ENCODE data around the gene RNASE11.
"Not testable (repeated sequence)": the region's sequence is repeated elsewhere in the genome, so short reads cannot be mapped to it uniquely, and the experiment has no call there.

The RNASE11 gene

DNA sequence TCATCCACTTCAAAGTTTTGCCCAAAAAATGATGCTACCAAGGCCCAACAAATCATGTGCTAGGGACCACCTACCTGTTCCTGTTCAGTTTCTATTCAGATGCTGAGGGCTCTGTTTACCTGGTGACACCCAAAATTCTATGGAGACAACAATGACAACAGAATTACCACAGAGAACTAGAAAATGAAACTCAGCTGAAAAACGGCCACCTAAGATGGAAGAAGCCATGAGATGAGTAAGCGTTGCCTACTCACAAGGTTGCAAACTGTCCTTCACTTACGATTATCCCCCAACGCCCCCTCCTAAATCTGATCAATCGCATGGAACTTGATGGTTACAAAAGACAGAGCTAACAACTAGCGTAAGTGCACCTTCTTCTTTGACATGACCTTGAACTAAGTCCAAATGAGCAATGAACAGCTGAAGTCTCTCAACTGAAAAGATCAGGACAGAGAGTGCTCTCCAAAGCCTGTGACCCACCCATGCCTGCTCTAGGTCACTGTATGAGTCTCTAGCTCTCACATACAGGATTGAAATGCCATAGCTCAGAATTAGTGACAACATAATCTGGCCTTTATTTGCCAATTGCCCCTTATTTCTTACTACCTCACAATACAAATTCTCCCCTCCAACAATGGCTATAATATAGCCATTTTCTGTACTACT lies at the start of gene RNASE11:
Gene RNASE11 (minus strand): TSS at position 513 of the 666 bp plus-strand sequence.
- DNase-seq (ENCODE audit: low read depth), result no peak

DNA sequence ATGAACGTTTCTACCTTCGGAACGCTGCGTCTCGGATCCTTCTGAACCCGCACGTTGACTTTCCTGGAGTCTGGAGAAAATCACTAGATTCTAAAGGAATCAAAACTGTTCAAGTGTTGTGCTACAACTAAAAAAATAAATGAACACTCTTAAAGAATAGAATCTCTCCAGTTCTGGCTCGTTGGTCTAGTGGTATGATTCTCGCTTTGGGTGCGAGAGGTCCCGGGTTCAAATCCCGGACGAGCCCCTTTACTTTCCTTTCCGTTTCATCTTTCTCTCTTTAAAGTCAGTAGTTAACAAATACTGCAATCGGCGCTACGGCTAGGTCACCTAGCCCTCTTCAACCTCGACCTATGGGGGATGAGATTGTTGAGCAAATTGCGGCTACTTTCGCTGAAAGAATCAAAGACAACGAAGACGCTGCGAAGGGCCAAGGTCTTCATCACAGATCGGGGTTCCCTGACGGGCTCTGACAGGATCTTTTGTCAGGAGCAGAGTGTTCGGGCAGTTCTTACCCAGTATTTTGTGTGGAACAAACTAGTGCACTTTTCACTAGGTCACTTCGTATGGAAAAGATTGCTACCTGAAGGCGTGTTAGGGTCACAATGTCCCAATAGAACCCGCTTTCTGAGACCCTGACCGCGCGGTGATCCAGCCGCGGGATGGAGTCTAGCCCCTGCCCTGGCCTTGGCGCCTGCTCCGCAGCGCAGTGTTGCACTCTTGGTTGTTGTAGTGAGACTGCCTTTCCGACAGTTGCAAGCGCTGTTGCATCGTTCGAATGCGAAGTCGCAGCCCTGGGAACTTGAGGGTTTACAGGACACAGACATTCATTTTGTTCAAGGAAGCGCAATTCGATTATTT lies 45.3 kb upstream of the RNASE11 start:
- peak; percentile 63 for DNase-seq (ENCODE audit: low read depth)

DNA sequence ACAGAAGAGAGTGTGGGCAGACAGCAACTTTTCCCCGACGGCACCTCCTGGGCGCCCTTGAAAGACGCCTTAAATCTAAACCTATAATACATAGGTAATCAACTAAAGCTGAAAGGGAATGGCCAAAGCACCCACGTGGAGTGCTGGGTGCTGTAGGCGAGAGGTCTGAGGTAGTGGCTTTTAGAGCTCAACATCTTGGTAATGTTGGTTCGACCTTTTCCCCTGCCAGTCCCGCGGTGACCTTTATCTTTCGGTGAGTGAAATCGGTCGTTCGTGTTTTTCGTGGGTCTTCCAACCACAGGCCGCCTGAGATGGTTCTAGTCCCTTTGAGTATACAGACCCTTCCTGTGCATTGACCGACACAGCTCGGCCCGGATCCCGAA lies 44.6 kb upstream of the RNASE11 start:
- DNase-seq (ENCODE audit: low read depth), result no peak

DNA sequence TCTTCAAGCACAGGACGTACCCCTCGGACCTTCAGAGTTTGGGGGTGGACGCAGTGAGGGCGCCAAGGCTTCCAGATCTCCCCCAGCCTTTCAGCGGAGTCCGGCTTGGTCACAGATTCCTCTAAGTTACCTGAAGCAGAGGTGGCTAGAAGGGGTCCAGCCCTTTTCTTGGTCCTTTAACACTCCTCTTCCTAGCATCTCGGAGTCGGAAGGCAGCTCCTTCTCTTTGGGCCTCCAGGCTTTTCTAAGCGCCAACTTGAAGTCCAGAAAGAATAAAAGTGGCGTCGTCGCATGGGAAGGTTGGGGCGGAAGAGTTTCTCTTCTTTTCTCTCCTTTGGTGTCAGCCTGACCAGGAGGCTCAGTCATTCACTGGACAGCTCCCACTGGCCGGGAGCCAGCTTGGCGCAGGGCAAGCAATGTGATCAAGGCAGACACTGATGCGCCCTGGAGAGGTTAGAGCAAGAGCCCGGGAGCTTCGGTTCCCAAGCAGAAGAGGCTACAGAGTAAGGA lies 44.1 kb upstream of the RNASE11 start:
- DNase-seq (ENCODE audit: low read depth), result no peak

DNA sequence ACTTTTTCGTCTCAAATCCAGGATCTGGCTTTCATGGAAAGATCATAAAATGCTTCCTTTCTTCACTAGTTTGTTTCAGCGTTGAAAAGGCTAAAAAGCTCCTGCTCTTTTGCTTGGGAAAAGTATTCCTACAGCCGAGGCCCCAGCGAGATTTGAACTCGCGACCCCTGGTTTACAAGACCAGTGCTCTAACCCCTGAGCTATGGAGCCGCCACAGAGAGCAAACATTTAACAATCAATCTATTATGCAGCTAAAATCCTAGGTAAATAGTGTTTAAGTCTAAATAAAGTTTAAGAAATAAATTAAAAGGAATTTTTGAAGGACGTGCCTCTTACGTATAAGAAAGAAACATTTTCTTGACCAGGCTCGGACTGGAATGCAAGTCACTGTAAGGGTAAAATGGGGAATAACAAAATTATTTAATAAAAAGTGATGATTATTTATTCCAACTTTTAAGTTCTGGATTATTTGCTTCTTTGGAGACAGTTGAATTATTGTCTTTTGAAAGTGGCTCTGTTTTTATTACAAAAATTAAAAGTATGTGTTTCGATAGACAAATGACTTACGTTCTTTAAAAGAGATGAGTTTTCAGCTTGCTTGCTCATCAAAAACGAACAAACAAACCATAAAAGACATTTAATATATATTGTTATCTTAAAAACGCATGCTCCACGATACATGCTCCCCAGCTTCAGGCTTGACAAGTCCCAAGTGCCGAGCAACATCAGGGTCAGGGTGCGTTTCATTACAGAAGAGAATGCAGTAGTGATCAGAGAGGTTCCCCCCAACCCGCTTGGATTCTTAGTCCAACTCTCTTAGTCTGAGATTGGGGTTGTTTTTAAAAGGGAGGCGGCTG lies 43.5 kb upstream of the RNASE11 start:
- DNase-seq (ENCODE audit: low read depth), result no peak

DNA sequence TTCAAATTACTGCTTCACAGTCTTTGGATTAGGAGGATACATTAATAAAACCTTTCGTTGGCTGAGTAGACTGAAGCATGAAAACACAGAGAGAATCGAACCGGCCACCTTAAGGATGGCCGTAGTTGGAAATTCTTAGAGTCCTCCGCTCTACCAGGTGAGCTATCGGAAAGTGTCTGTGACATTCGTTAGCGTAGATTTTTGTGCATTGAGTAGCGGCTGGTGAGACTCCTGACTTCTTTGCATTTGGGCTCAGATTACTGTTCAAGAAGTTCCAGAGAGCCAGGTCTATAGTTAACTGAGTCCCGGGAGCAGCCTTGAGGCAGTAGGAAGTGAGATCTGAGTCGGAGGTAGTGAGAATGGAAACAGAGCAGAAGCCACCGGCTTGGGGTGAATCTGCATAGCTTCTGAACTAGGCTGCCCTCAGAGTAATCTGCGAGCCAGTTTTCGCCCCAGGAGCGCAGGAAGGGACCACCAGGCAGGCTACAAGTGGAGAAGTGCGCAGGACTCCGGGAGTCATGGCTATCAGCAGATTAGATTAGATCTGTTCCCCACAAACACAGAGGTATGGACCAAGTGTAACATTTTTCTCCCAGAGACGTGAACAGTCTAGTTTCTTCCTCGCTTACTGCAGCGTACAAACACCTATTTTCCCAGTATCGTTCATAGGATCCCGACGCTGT lies 42.7 kb upstream of the RNASE11 start:
- DNase-seq (ENCODE audit: low read depth), result no peak

DNA sequence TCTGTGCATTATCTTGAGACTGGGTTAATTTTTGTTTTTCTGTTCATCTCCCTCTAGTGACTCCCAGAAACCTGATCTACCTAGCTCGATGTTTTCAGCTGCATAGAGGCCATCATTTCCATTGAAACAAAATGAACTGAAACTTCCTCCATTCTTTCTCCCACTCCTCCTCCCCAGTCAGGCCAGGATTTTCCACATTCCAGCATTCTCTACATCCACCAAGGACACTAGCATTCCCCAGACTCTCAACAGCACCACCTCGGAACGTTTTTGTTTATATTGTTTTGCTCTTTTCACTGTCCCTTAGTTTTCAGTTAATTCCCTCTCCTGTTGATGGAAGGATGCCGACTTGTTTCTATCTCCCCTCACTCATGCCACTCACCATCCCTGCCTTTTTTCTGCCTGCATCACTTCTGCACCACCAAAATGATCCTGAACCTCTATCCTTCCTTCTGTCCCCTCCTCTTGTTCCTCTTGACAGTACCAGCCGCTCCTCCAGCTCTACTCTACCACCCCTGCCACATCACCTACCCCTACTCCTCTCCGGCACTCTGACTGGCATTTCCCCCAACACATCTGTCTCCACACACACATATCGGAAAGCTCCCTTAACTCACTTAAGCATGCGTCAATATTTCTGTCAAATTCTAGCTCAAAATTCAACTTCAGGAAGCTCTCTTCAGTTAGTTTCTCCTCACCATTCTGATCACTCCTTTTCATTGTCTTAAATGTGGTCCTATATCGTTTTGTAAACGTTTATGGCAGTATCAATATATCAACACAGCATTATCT lies 40.5 kb upstream of the RNASE11 start:
- DNase-seq (ENCODE audit: low read depth), result no peak

DNA sequence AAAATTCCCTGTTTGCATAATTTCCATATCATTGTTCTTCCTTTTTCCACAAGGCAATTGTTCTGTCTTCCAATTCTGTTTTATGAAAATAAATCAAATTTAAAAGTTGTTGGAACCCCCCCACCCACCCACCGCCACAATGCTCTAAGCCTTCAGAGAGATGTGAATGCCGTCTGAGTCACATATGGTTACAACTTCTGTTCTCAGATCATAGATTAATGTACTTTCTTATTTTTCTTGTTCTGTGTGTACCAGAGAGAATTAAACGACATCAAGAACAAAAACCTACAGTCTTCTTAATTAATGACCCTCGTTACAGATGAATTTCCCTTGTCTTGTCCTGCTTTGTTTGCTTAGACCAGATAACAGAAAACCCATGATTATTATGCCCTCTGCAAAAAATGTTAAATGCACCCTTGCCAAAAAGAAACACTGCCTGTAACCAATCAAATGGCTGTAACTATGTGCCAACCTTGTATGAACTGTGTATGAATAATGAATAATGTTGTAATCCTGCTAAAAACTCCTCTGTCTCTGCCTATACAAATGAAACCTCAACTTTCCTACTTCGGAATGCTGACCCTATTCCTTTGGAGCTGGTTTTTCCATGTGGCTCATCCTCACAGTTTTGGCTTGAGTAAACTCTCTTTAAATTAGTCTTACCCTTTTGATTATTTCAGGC lies 39.7 kb upstream of the RNASE11 start:
- DNase-seq (ENCODE audit: low read depth), result no peak

DNA sequence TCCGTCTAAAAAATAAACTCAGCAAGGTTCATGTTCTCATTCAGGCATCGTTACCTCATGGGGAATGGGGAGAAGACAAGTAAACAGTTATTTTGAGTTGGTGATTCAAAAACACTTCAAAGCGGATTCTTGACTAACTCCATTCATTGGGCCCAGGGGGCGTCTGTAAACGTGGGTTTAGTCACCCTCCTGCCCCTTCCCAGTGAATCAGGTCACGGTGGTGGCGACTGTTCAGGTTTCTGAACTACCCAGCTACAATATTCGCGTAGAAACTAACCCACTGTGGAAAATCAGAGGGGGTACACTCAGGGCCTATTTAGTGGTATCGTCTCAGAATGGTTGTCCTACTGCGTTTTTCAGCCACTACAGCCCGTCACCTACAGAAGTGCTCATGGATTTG lies 38.5 kb upstream of the RNASE11 start:
- no peak for DNase-seq (ENCODE audit: low read depth)

DNA sequence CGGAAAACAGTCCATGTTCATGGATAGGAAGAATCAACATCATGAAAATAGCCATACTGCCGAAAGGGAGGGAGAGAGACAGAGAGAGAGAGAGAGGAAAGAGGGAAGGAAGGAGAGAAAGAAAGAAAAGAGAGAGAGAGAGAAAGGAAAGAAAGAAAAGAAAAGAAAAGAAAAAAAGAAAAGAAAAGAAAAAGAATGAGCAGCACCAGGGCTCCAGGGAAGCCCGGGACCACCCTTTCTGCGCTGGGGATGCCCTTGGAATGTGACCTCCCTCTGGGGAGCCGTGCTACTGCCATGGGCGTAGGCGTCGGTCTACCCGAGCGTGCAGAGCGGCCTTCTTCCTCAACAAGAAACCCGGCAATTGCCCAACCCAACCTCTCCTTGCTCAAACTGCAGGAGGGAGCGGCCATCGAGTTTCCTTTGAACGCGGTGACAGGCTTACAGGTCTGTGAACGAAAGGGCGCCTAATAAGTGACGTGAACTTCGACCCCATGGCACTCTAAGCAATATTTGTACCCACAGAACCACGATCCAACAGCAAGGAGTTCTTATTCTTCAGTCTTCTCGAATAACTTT lies 36.8 kb upstream of the RNASE11 start:
- DNase-seq (ENCODE audit: low read depth), result no peak

DNA sequence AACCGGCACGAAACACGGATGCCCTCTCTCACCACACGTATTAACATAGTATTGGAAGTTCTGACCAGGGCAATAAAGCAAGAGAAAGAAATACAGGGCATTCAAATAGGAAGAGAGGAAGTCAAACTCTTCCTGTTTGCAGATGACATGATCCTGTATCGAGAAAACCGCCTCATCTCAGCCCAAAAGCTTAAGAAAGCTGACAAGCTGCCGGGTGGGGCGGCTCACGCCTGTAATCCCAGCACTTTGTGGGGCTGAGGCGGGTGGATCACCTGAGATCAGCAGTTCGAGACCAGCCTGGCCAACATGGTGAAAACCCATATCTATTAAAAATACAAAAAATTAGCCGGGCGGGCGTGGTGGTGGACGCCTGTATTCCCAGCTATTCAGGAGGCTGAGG lies 36.0 kb upstream of the RNASE11 start:
- DNase-seq (ENCODE audit: low read depth), result no peak

DNA sequence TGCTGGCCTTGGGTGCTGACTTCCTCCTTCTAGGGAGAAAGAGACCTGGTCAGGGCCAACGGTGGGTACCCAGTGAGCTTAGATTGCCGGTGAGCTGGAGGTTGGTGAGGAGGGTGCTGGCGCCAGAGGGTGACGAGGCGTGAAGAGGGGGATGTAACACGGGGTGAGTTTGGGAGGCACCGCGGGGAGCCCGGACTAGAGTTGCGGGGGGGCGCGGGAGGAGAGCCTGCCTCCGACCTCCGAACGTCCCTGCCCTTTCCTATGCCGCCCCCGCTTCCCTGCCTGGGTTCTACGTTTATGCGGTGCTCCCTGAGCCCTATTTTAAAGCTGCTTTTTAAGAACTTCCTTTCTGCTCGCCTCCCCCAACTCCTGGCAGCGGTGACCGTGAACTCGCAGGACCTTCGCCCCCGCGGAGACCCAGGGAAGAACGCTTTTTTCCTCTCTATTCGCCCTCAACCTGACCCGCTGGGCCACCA lies 35.1 kb upstream of the RNASE11 start:
- DNase-seq (ENCODE audit: low read depth), result no peak

DNA sequence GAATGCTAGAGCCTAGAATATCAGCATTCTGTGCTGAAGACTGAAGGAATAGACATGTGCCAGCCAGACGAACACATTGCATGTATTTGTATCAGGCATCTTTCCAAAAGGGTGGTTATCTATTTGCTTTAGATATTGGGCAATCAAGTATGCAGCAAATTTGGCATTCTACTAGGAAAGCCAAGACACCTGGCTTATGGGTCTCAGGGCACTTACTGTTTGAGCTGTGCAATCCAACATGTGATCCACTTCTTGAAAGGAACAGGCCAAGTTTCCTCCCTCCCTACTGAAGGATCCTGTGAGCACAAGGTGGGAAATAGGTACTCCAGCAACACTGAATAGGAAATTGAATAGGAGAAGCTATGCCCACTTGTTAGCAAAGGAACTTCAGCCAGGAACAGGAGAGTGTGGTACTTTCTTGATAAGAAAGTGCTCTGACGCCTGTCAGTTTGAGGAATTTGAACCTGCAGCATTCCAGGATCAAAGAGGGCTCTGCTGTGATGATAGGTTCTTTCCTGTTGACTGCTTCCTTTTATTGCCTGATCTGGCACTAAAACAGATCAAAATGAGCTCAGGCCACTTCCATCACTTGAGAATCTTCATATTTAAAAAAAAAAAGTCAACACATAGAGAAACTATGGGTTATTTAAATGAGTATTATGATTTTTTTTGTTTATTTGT lies 33.1 kb upstream of the RNASE11 start:
- no peak for DNase-seq (ENCODE audit: low read depth)

DNA sequence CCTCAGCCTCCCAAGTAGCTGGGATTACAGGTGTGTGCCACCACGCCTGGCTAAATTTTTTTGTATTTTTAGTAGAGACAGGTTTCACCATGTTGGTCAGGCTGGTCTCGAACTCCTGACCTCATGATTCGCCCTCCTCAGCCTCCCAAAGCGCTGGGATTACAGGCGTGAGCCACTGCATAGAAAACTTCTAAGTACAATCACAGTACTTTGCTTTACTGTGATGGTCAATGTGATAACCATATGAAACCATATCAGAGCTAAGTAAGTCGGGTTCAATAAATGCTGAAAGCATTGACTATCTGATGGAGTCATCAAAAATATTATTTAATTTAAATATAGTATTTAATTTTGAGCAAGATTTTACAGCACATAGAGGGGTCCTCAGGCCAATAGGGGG lies 31.9 kb upstream of the RNASE11 start:
- DNase-seq (ENCODE audit: low read depth), result not testable (repeated sequence)

DNA sequence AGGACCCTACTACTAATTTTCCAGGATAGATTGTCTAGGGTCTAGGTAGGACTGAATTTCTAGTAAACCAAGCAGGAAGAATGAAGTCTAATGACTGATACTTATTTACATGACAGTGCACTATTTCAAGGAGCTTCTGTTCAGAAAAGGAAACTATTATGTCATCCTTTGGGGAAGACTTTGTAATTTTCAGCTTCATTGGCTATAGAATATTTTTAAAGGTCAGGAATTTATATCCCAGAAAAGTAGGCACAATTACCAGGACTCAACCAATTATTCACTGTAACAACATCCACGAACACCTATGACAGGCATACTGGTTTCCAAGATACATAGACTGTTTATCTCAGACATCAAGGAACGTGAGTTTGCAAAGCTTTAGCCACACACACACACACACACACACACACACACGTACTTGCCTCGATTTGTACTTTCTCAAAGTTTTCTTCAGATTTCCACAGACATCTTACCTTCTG lies 30.5 kb upstream of the RNASE11 start:
- no peak for DNase-seq (ENCODE audit: low read depth)

DNA sequence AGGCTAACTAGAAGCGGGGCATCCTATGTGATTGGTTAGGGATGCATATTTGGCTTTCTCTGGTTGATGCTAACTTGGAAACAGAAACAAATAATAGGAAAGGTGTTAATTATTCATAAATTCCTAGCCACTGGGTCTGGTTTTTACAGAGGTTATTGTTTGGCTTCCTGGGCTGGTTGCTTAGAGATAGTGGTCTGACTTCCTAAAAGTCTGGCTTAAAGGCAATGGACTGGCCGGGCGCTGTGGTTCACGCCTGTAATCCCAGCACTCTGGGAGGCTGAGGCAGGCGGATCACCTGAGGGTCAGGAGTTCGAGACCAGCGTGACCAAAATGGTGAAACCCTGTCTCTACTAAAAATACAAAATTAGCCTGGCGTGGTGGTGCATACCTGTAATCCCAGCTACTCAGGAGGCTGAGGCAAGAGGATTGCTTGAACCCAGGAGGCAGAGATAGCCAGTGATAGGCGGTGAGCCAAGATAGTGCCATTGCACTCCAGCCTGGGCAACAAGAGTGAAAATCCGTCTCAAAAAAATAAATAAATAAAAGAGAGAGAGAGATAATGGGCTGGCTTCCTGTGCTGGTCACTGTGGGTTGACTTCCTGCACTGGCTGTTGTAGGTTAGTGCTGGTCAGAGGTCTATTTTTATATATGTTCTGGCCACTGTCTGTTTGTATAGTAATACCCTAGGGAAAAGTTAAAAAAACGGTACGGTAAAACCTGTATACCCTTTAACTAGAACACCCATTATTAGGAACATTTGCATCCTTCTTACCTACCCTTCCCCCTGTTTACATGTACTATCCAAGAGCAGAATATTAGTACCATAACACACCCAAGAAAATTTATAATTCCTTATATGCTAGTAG lies 29.6 kb upstream of the RNASE11 start:
- DNase-seq (ENCODE audit: low read depth), result no peak

DNA sequence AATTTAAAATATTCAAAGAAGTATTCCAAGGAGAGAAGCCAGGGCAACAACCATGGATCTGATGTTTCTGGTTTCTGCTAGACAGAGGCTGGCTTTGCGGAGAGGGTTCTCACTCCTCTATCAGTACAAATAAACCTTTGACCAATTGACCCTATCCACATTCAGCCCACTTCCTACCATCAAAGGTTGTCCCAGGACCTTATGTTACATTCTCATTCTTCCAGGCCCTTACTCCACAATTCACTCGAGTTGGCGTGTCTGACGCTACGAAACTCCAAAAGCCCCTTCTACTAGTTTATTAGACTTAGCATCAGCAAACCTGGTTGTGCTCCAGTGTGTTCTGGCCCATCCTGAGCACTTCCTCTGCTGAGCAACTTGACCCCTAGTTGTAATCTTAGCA lies 28.2 kb upstream of the RNASE11 start:
- DNase-seq (ENCODE audit: low read depth), result no peak
